Peyer's patch (tissue), 4 donors: ENCODE results near the gene PDE4B. TPM values are rescaled to one million over a fixed set of nuclear protein-coding genes. Genes with fewer than 3 reads are reported as not detected.

ENCODE experiments used
- DNase-seq, 3 donors: peaks; one replicate each; pipeline ENCODE4 v3.0.0-alpha.2; 2017 to 2019
- H3K27ac ChIP-seq, 4 donors: fragments of 200-600 bp; sonication (generic); one replicate each; pipeline ENCODE4 v1.5.1; 2016 to 2019
- H3K27me3 ChIP-seq, 2 donors: fragments of 200-600 bp; sonication (generic); one replicate each; pipeline ENCODE4 v1.5.1; 2019
- H3K36me3 ChIP-seq, 3 donors: fragments of 200-600 bp; sonication (generic); one replicate each; pipeline ENCODE4 v1.5.1; 2016 to 2019
- H3K4me1 ChIP-seq, 4 donors: fragments of 200-600 bp; sonication (generic); one replicate each; pipeline ENCODE4 v1.5.1; 2016 to 2019
- H3K4me3 ChIP-seq, 4 donors: fragments of 200-600 bp; sonication (generic); 1 replicate in 3 of 4; 2 replicates in 1 of 4; pipeline ENCODE4 v1.5.1; 2016 to 2019; ENCODE audit warnings: mild to moderate bottlenecking in 1 of 4
- H3K9me3 ChIP-seq, 4 donors: fragments of 200-600 bp; sonication (generic); one replicate each; pipeline ENCODE4 v1.5.1; 2016 to 2019; ENCODE audit warnings: mild to moderate bottlenecking in 1 of 4
- POLR2A ChIP-seq, 2 donors: fragments of 450-650 bp; IDR thresholded peaks; one replicate each; pipeline ENCODE4 v1.5.1; 2017; ENCODE audit warnings: antibody characterized with exemption in 2 of 2, mild to moderate bottlenecking in 2 of 2, moderate library complexity in 2 of 2
- total RNA-seq, 4 donors: library from RNA; depleted of rRNA; stranded (reverse); fragments of >200 nt; gene quantifications; one replicate each; pipeline ENCODE4 v1.1.0, GENCODE V29; 2016
- TF ChIP-seq, protein P1 (sequence below), 6 experiments: fragments of 450-650 bp in 4 of 6; fragments of 200-600 bp in 2 of 6; sonication (generic) in 1 of 6; IDR thresholded peaks; one replicate each; pipeline ENCODE4 v1.5.1; 2017 to 2019; ENCODE audit warnings: antibody characterized with exemption in 6 of 6, mild to moderate bottlenecking in 3 of 6, moderate library complexity in 1 of 6

PDE4B gene
- total RNA-seq, 4 donors from 2014 or later: 2.1 to 96.6 (median 9.6) TPM

DNA sequence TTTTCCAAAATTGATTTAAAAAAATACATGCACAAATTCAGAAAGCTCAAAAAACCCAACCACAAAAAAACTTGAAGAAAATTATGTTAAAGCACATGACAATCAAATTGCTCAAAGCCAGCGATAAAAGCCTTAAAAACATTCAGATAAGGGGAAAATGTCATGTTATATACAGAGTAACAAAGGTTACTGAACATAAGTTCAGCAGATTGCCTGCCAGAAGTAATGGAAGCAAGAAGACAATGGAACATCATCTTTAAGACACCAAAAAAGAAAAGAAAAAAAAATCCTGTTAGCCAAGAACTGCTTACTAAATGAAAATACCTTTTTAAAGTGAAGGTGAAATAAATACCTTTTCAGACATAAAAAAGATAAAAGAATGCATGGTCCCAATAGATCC is 594.0 kb downstream of the PDE4B start:
- TF ChIP-seq, protein P1, sequence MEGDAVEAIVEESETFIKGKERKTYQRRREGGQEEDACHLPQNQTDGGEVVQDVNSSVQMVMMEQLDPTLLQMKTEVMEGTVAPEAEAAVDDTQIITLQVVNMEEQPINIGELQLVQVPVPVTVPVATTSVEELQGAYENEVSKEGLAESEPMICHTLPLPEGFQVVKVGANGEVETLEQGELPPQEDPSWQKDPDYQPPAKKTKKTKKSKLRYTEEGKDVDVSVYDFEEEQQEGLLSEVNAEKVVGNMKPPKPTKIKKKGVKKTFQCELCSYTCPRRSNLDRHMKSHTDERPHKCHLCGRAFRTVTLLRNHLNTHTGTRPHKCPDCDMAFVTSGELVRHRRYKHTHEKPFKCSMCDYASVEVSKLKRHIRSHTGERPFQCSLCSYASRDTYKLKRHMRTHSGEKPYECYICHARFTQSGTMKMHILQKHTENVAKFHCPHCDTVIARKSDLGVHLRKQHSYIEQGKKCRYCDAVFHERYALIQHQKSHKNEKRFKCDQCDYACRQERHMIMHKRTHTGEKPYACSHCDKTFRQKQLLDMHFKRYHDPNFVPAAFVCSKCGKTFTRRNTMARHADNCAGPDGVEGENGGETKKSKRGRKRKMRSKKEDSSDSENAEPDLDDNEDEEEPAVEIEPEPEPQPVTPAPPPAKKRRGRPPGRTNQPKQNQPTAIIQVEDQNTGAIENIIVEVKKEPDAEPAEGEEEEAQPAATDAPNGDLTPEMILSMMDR (IDR thresholded peaks at IDR 0.05): no peak
- TF ChIP-seq POLR2A (IDR thresholded peaks at IDR 0.05): no peak
- Histone ChIP-seq H3K27me3 (no peaks in the 10 kb centered on the region), H3K4me1 (no peaks in the 10 kb centered on the region), H3K36me3 (no peaks in the 10 kb centered on the region), H3K9me3 (no peaks in the 10 kb centered on the region), H3K27ac (no peak overlapping the region), H3K4me3 (no peak overlapping the region)
- DNase-seq: no peak

DNA sequence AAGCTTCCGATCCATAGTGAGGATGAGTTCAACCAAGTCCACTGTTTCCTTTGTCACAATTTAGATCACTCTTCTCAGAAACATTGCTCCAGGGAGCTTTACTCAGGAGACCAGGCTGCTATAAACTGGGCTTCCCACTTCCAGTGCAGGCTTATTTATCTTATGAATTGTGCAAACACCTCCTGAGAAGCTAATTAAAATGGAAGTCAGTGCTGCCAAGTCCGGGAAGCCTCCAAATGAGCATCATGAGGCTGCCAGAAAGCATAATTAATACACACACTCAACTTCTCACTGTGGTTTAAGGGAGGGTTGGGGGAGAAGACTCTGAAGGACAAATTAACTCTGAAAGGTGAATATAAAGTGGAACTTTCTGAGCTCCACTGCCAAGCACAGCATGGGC is 596.2 kb downstream of the PDE4B start:
- TF ChIP-seq, protein P1 (IDR thresholded peaks at IDR 0.05): no peak
- no peak for TF ChIP-seq POLR2A (IDR thresholded peaks at IDR 0.05)
- Histone ChIP-seq H3K36me3 (no peaks in the 10 kb centered on the region), H3K4me1 (no peaks in the 10 kb centered on the region), H3K27me3 (no peaks in the 10 kb centered on the region), H3K9me3 (no peaks in the 10 kb centered on the region), H3K4me3 (no peak overlapping the region), H3K27ac (no peak overlapping the region)
- no peak for DNase-seq

- no peak for DNase-seq
- no peak overlapping the region for H3K4me3 ChIP-seq
- H3K27me3 ChIP-seq: no peaks in the 10 kb centered on the region
- peak overlapping the region in 1 of 4 donors; percentile 0 for H3K27ac ChIP-seq
- H3K4me1 ChIP-seq: peaks cover 0 to 10% (median 2%) of the 10 kb centered on the region in 4 donors
- H3K9me3 ChIP-seq: no peaks in the 10 kb centered on the region
- H3K36me3 ChIP-seq: no peaks in the 10 kb centered on the region
- no peak for TF ChIP-seq POLR2A (IDR thresholded peaks at IDR 0.05)
- TF ChIP-seq, protein P1 (IDR thresholded peaks at IDR 0.05): no peak
These were observed 601.0 kb downstream of the PDE4B start for GRCh38 chr1:66393586-66394287.

DNA sequence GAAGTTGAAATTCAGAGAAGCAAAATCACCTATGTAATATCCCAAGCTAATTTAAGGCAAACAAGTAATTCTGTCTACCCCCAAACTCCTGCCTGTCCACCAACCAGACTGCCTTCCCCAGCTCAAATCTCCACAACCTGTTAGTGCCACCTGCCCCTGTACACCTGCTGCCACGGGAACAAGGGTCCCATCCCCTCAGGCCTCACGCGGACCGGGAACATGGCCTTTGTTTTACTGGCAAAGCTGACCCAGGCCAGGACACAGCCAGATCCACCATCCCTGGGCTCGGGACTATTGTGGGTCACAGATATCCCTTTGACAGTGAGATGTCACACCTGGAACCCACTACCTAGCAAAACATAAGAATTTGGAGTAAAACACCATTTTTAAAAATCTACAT is 601.9 kb downstream of the PDE4B start:
- Histone ChIP-seq H3K27ac (no peak overlapping the region), H3K9me3 (no peaks in the 10 kb centered on the region), H3K36me3 (no peaks in the 10 kb centered on the region), H3K4me3 (no peak overlapping the region), H3K27me3 (no peaks in the 10 kb centered on the region), H3K4me1 (peaks cover 0 to 10% (median 2%) of the 10 kb centered on the region in 4 donors)
- no peak for TF ChIP-seq POLR2A (IDR thresholded peaks at IDR 0.05)
- TF ChIP-seq, protein P1 (IDR thresholded peaks at IDR 0.05): no peak
- DNase-seq: no peak

DNA sequence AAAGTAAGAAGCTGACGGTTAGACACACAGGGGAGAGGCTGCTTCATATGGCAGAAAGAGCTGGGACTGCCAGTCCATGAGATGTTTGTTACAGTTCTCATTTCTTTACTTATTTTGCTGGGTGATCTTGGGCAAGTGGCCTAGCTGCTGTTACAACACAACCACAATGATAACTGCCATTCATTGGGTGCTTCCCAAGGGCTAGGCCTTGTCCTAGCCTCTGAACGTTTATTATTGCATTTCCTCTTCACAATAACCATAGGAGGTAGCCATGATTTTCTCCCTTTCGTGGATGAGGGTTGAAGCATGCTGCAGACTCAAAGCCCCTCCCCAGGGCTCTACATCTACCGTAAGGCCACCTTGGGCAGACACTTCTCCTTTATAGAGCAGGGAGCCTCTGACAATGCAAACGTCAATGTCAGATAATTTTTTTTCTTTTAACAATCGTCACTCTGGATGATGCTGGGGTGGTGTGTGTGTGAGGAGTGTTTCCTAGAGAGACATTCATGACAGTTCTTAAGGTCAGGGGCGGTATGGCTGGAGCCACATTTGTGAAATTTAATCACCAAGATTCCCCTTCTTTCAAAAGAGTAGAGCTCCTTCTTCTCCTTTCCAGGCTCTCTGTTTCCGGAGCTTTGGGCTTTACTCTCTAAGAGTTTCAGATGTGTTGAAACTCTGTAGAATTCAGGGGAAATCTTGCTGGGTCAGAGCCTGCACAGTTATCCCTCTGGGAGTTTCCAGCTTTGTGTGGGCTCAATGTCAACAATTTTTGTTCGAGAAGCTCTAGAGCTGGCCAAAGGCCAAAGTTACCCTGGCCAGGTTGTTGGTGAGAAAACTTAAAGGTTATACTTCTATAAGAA is 602.7 kb downstream of the PDE4B start:
- Histone ChIP-seq H3K4me3 (no peak overlapping the region), H3K36me3 (no peaks in the 10 kb centered on the region), H3K9me3 (no peaks in the 10 kb centered on the region), H3K27me3 (no peaks in the 10 kb centered on the region), H3K27ac (peak overlapping the region in 2 of 4 donors; percentile 28 to 57), H3K4me1 (peaks cover 0 to 10% (median 2%) of the 10 kb centered on the region in 4 donors)
- no peak for DNase-seq
- no peak for TF ChIP-seq POLR2A (IDR thresholded peaks at IDR 0.05)
- TF ChIP-seq, protein P1 (IDR thresholded peaks at IDR 0.05): no peak
